Measurements from ENCODE around the gene CHST15.

Gene CHST15

GRCh38 chr10:124104011-124104627 is 10.7 kb upstream of the CHST15 start:
- TF ChIP-seq, protein P1, sequence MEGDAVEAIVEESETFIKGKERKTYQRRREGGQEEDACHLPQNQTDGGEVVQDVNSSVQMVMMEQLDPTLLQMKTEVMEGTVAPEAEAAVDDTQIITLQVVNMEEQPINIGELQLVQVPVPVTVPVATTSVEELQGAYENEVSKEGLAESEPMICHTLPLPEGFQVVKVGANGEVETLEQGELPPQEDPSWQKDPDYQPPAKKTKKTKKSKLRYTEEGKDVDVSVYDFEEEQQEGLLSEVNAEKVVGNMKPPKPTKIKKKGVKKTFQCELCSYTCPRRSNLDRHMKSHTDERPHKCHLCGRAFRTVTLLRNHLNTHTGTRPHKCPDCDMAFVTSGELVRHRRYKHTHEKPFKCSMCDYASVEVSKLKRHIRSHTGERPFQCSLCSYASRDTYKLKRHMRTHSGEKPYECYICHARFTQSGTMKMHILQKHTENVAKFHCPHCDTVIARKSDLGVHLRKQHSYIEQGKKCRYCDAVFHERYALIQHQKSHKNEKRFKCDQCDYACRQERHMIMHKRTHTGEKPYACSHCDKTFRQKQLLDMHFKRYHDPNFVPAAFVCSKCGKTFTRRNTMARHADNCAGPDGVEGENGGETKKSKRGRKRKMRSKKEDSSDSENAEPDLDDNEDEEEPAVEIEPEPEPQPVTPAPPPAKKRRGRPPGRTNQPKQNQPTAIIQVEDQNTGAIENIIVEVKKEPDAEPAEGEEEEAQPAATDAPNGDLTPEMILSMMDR (IDR thresholded peaks at IDR 0.05), result no peak

DNA sequence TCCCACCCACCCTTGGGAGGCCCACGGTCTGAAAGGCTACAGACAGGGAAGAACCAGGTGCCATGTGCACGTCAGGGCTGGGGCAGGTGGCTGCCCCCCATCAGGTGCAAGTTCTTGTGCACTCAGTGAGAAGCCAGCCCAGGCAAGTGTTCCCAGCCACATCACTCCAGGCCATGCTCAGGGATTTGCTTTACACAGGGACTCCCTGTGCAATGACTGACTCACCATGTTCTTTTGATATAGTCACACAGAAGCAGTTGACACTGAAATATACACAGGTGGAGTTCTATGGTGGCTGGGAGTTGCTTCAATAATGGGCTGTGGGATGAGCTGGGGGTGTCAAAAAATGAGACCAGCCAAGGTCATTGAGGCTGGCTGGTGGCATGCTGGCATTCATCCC is 8.0 kb upstream of the CHST15 start:
- TF ChIP-seq, protein P1 (IDR thresholded peaks at IDR 0.05), result no peak

GRCh38 chr10:124100124-124100523 is 6.7 kb upstream of the CHST15 start:
- TF ChIP-seq, protein P1 (IDR thresholded peaks at IDR 0.05), result no peak

- TF ChIP-seq, protein P1 (IDR thresholded peaks at IDR 0.05), result no peak
Measured at GRCh38 chr10:124099604-124100003, 6.2 kb upstream of the CHST15 start.

DNA sequence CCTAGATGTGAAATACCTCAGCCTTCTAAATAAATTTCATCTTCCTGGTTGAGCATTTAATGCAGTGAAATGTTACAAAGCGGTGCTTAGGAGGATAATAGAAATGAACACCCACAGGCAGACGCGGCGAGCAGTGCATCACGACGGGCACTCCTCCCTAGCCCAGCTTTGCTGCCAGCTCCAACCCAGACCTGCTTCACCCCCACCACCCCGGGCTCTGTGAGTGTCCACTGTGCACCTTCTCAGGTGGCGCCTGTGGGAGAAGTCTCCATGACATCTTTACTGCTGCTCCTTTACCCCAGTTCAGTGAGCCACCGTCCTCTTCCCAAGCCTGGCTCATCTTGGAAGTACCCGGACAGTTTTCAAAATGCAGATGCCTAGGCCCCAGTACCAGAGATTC is 5.2 kb upstream of the CHST15 start:
- TF ChIP-seq, protein P1 (IDR thresholded peaks at IDR 0.05), result no peak

DNA sequence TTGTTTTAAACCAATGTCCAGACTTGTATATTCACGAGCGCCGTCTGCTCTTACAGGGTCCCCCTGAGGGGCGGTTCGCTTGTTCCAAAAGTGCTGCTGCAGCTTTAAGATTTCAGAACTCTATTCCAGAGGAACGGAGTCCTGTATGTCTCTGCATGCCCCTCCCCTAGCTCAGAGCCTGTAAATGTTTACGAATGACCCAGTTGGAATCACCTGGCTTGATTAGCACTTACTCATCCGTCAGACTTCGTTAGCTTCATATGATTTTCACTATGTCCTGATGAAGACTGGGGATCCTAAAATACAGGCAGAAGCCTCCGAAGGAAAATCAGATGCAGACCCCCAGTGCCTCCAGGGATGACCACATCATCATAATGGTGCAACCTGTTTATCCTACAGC is 4.5 kb upstream of the CHST15 start:
- TF ChIP-seq, protein P1 (IDR thresholded peaks at IDR 0.05), result no peak

DNA sequence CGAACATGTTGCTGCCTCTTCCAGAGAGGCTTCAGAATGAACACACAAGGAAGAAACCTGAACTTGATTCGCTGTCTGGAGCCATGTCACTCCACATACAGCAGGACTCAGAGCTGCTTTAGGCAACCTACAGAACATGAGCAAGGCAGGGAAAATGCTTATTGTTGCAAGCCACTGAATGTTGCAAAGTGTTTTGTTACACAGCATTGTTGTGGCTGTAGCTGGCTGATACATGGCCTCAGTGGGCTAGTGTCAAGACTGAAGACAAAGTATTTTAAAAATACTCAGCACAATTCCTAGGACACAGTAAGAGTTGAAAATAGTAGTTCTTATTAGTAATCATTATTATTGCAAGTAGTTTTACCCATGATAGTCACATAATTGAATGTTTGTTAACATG is 3.1 kb upstream of the CHST15 start:
- TF ChIP-seq, protein P1 (IDR thresholded peaks at IDR 0.05), result no peak

- TF ChIP-seq, protein P1 (IDR thresholded peaks at IDR 0.05), result no peak
Measured at GRCh38 chr10:124095096-124095495, 1.7 kb upstream of the CHST15 start.
